GM20431 (cell line): Measurements from ENCODE around the gene LSM6.

Source experiments
- in situ Hi-C: fragments of 300-500 bp; cut with MseI, MboI; formaldehyde crosslinking; loops from one replicate; pipeline ENCODE4 v1.15.0; 2020; ENCODE audit warnings: low sequenced_read_pairs; ENCODE audit not compliant: unreplicated experiment

LSM6 gene

GRCh38 chr4:146183209-146183608 is 7.7 kb downstream of the LSM6 start:
- in situ Hi-C loops = no loop called here

GRCh38 chr4:146186041-146186440 is 10.5 kb downstream of the LSM6 start:
- in situ Hi-C loops = no loop called here

GRCh38 chr4:146186596-146186995 is 11.1 kb downstream of the LSM6 start:
- in situ Hi-C loops = no loop called here

GRCh38 chr4:146190456-146190855 is 14.9 kb downstream of the LSM6 start:
- in situ Hi-C loops = no loop called here

GRCh38 chr4:146191766-146192458 is 16.4 kb downstream of the LSM6 start:
- in situ Hi-C loops = no loop called here

- in situ Hi-C loops = no loop called here
Measured at GRCh38 chr4:146193628-146194027, 18.1 kb downstream of the LSM6 start.

- in situ Hi-C loops = no loop called here
Measured at GRCh38 chr4:146194212-146194611, 18.7 kb downstream of the LSM6 start.

GRCh38 chr4:146202665-146203064 is 27.1 kb downstream of the LSM6 start:
- in situ Hi-C loops = no loop called here

- in situ Hi-C loops = no loop called here
Measured at GRCh38 chr4:146207410-146207809, 31.9 kb downstream of the LSM6 start.

GRCh38 chr4:146210890-146211289 is 35.4 kb downstream of the LSM6 start:
- in situ Hi-C loops = no loop called here

GRCh38 chr4:146211440-146211839 is 35.9 kb downstream of the LSM6 start:
- in situ Hi-C loops = no loop called here

- in situ Hi-C loops = no loop called here
Measured at GRCh38 chr4:146212781-146213180, 37.3 kb downstream of the LSM6 start.

- in situ Hi-C loops = no loop called here
Measured at GRCh38 chr4:146214238-146214637, 38.7 kb downstream of the LSM6 start, which contains the start of gene REELD1. REELD1 (plus strand) TSS chr4:146214538; CDS start chr4:146216953, 2,415 bp downstream.

- in situ Hi-C loops = no loop called here
Measured at GRCh38 chr4:146222313-146222712, 46.8 kb downstream of the LSM6 start.

GRCh38 chr4:146224326-146224966 is 48.9 kb downstream of the LSM6 start:
- in situ Hi-C loops = no loop called here

- in situ Hi-C loops = no loop called here
Measured at GRCh38 chr4:146229406-146229805, 53.9 kb downstream of the LSM6 start.

GRCh38 chr4:146232131-146232722 is 56.7 kb downstream of the LSM6 start:
- in situ Hi-C loops = loop anchor here (10.0 kb wide), 1 partner anchor 673 kb away; no protein-coding TSS in a partner anchor

- in situ Hi-C loops = loop anchor here (10.0 kb wide), 1 partner anchor 669 kb away; no protein-coding TSS in a partner anchor
Measured at GRCh38 chr4:146235654-146236177, 60.2 kb downstream of the LSM6 start.

- in situ Hi-C loops = loop anchor here (10.0 kb wide), 1 partner anchor 669 kb away; no protein-coding TSS in a partner anchor
Measured at GRCh38 chr4:146236216-146236615, 60.7 kb downstream of the LSM6 start.

GRCh38 chr4:146237092-146237491 is 61.6 kb downstream of the LSM6 start:
- in situ Hi-C loops = loop anchor here (10.0 kb wide), 1 partner anchor 668 kb away; no protein-coding TSS in a partner anchor

- in situ Hi-C loops = loop anchor here (10.0 kb wide), 1 partner anchor 667 kb away; no protein-coding TSS in a partner anchor
Measured at GRCh38 chr4:146238107-146238506, 62.6 kb downstream of the LSM6 start.
